ENCODE results near the gene IDE. TPM values are rescaled to one million over a fixed set of nuclear protein-coding genes. Genes with fewer than 3 reads are reported as not detected.
A peak's percentile ranks its signal among the peaks of the same experiment; 100 is the strongest.

IDE gene
- total RNA-seq = 10 to 100 TPM; 27.7 to 47.3 (median 41.2) TPM

- Histone ChIP-seq H3K4me1 (peaks cover 0 to 44% (median 9%) of the 10 kb centered on the region in 3 donors), H3K36me3 (no peaks in the 10 kb centered on the region), H3K27ac (peak within 1 kb of the TSS; percentile 87 to 96 (median 92)), H3K4me3 (peak within 1 kb of the TSS; percentile 81 to 89), H3K27me3 (no peaks in the 10 kb centered on the region), H3K9me3 (no peaks in the 10 kb centered on the region)
- TF ChIP-seq EP300 (IDR thresholded peaks at IDR 0.05) (no peak), POLR2A (IDR thresholded peaks at IDR 0.05) (peak in 1 of 2 donors; percentile 44), POLR2AphosphoS5 (IDR thresholded peaks at IDR 0.05) (peak; percentile 33)
- TF ChIP-seq, protein P1, sequence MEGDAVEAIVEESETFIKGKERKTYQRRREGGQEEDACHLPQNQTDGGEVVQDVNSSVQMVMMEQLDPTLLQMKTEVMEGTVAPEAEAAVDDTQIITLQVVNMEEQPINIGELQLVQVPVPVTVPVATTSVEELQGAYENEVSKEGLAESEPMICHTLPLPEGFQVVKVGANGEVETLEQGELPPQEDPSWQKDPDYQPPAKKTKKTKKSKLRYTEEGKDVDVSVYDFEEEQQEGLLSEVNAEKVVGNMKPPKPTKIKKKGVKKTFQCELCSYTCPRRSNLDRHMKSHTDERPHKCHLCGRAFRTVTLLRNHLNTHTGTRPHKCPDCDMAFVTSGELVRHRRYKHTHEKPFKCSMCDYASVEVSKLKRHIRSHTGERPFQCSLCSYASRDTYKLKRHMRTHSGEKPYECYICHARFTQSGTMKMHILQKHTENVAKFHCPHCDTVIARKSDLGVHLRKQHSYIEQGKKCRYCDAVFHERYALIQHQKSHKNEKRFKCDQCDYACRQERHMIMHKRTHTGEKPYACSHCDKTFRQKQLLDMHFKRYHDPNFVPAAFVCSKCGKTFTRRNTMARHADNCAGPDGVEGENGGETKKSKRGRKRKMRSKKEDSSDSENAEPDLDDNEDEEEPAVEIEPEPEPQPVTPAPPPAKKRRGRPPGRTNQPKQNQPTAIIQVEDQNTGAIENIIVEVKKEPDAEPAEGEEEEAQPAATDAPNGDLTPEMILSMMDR (IDR thresholded peaks at IDR 0.05) = peak; percentile 50 to 89 (median 82)
- 4% methylated on average over 14 of the region's 80 CpGs; no CpG with 5 or more reads in 1 of the 2 donors for WGBS, 2 donors (ENCODE audit: low coverage in 1 of 2)
- ATAC-seq = peak; percentile 93
Measured at GRCh38 chr10:92573798-92574547, at the start of gene IDE. Gene IDE (minus strand): TSS chr10:92574093. CDS start chr10:92574019, 74 bp downstream.

DNA sequence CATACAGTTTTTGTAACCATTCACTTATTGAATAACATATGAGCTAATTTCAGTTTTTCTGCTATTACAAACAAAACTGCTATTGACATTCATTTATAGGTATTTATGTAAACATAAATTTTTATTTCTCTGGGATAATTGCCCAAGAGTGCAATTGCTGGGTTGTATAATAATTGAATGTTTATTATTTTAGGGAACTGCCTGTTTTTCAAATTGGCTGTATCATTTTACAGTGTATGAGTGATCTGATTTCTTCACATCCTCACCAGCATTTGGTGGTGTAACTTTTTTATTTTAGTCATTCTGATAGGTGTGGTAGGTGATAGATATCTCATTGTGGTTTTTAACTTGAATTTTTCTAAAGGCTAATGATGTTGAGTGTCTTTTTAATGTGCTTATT is 45.5 kb upstream of the IDE start:
- ATAC-seq = no peak
- Histone ChIP-seq H3K9me3 (no peaks in the 10 kb centered on the region), H3K4me1 (no peaks in the 10 kb centered on the region), H3K4me3 (no peak overlapping the region), H3K27me3 (no peaks in the 10 kb centered on the region), H3K27ac (no peak overlapping the region), H3K36me3 (no peaks in the 10 kb centered on the region)
- no peak for TF ChIP-seq POLR2AphosphoS5 (IDR thresholded peaks at IDR 0.05)
- TF ChIP-seq, protein P1 (IDR thresholded peaks at IDR 0.05) = no peak

- no peak for TF ChIP-seq POLR2A (IDR thresholded peaks at IDR 0.05)
- TF ChIP-seq EP300 (IDR thresholded peaks at IDR 0.05) = no peak
- TF ChIP-seq, protein P1 (IDR thresholded peaks at IDR 0.05) = no peak
- TF ChIP-seq POLR2AphosphoS5 (IDR thresholded peaks at IDR 0.05) = no peak
- H3K9me3 ChIP-seq = no peaks in the 10 kb centered on the region
- no peaks in the 10 kb centered on the region for H3K36me3 ChIP-seq
- ATAC-seq = no peak
- H3K27me3 ChIP-seq = no peaks in the 10 kb centered on the region
- H3K4me3 ChIP-seq = no peak overlapping the region
- 96 to 100% methylated on average over 1 to 3 of the region's 3 CpGs for WGBS, 2 donors (ENCODE audit: low coverage in 1 of 2)
- H3K4me1 ChIP-seq = no peaks in the 10 kb centered on the region
- no peak overlapping the region for H3K27ac ChIP-seq
Measured at GRCh38 chr10:92615515-92615914, 41.6 kb upstream of the IDE start.

DNA sequence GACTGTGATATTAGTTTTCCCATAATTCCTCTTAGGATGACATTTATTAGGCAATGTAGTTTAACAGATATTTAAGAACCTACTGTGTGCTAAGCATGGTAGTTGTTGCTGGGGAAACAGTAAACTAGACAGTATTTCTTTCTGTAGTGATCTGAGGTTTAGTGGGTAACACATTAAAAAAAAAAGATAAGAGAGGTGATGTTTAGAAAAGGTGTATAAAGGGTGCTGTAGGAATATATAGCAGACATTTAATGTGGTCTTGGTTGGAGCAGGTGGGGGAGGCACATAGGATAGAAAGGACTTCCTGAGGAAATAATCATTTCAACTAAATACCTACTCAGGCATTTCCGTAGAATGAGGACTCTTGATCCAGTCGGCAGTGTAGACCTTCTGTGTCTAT is 30.9 kb upstream of the IDE start:
- no peak overlapping the region for H3K27ac ChIP-seq
- TF ChIP-seq, protein P1 (IDR thresholded peaks at IDR 0.05) = no peak
- TF ChIP-seq POLR2A (IDR thresholded peaks at IDR 0.05) (no peak), POLR2AphosphoS5 (IDR thresholded peaks at IDR 0.05) (no peak), EP300 (IDR thresholded peaks at IDR 0.05) (no peak)
- H3K4me1 ChIP-seq = no peaks in the 10 kb centered on the region
- no peaks in the 10 kb centered on the region for H3K9me3 ChIP-seq
- H3K36me3 ChIP-seq = no peaks in the 10 kb centered on the region
- H3K4me3 ChIP-seq = no peak overlapping the region
- H3K27me3 ChIP-seq = no peaks in the 10 kb centered on the region
- 91 to 100% methylated on average over 2 of the region's 2 CpGs for WGBS, 2 donors (ENCODE audit: low coverage in 1 of 2)
- ATAC-seq = no peak

- WGBS, 2 donors (ENCODE audit: low coverage in 1 of 2) = 89 to 100% methylated on average over 1 of the region's 1 CpG
- TF ChIP-seq, protein P1 (IDR thresholded peaks at IDR 0.05) = no peak
- TF ChIP-seq POLR2A (IDR thresholded peaks at IDR 0.05) (no peak), EP300 (IDR thresholded peaks at IDR 0.05) (no peak), POLR2AphosphoS5 (IDR thresholded peaks at IDR 0.05) (no peak)
- no peak overlapping the region for H3K4me3 ChIP-seq
- ATAC-seq = no peak
- H3K36me3 ChIP-seq = no peaks in the 10 kb centered on the region
- H3K27me3 ChIP-seq = no peaks in the 10 kb centered on the region
- no peak overlapping the region for H3K27ac ChIP-seq
- peaks cover 0 to 7% (median 0%) of the 10 kb centered on the region in 3 donors for H3K4me1 ChIP-seq
- H3K9me3 ChIP-seq = no peaks in the 10 kb centered on the region
Measured at GRCh38 chr10:92598321-92598720, 24.4 kb upstream of the IDE start.

Measured in gastroesophageal sphincter (tissue), 4 donors.